Activated CD4-positive, alpha-beta T cell treated with anti-CD3 and anti-CD28 coated beads for 1 hour (primary cell): ENCODE data around the gene SLC25A47.
A peak's percentile ranks its signal among the peaks of the same experiment; 100 is the strongest.
"Not testable (repeated sequence)": the region's sequence is repeated elsewhere in the genome, so short reads cannot be mapped to it uniquely, and the experiment has no call there.

Experiments
- DNase-seq: peaks from one replicate; pipeline ENCODE4 v3.0.0-alpha.2; 2020

SLC25A47 gene, protein sequence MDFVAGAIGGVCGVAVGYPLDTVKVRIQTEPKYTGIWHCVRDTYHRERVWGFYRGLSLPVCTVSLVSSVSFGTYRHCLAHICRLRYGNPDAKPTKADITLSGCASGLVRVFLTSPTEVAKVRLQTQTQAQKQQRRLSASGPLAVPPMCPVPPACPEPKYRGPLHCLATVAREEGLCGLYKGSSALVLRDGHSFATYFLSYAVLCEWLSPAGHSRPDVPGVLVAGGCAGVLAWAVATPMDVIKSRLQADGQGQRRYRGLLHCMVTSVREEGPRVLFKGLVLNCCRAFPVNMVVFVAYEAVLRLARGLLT

DNA sequence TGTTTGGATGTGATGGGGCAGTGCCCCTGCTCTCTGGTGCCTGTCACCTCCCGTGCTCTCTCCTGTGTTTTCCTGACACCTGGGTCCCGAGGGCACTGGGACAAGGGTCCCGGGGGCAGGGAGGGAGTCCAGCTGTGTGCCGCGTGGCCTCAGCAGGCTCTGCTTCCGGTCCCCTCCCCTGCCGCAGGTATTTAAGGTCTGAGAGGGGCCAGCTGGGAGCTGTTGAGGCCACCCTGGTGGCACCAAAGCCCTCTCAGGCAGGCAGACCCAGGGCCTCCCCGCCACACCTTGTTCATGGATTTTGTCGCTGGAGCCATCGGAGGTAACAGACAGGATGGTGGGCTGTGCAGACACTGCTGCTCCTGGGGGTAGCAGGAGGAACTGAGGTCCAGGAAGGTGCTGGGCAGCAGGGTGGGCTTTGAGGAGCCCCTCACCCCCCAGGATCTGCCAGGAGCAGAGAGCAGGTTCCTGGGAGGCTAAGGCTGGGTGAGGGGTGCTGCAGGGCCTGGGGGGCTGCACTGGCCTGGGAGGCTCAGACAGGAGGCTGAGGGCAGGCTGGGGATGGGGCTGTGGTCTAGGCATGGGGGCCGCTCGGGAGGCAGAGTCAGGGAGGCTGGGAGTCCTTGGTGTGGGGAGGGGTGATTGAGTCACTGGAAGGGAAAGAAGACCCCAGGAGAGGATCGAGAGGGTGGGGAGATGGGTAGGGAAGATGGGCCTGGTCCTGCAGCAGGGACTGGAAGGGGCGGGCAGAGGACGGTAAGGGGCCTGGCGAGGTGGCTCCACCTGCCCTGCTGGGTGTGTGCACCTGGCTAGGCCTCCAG is at the start of gene SLC25A47:
SLC25A47 (plus strand) TSS at position 219 of the 821 bp plus-strand sequence; CDS start at position 295, 76 bp downstream.
- DNase-seq: no peak

DNA sequence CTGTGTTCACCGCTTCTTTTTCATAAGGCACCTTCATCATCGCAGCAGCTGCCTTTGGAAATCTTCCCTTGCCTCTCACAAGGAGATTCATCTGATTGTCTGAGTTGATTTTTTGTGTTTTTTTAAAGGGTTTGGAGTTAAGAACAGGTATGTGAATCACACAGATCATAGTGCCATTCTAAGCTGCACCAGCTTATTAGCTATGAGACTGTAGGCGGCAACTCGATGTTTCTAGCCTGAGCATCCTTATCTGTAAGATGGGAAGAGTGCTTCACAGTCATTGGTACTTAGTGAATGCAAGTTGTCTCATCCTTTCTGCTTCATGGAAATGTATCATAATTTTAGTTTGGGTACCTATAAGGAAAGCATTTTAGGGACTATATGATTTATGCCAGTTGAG is 48.9 kb upstream of the SLC25A47 start:
- no peak for DNase-seq

DNA sequence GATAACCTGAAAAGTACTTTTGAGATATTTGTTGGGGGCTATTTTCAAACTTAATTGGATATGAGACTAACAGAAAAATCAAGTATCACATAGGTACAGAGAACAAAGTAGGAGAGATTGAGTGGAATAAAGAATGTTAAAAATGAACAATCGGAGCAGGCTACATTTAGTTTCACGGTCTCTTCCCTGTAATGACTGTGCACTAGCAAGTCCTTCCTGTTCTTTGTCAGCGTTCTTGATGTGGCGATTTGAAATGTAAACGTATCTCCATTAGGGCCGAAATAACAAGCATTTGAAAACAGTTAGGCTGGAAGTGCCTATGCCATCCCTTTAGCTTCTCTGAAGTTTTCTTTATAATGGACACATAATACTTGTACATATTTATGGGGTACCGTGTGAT is 47.9 kb upstream of the SLC25A47 start:
- no peak for DNase-seq

DNA sequence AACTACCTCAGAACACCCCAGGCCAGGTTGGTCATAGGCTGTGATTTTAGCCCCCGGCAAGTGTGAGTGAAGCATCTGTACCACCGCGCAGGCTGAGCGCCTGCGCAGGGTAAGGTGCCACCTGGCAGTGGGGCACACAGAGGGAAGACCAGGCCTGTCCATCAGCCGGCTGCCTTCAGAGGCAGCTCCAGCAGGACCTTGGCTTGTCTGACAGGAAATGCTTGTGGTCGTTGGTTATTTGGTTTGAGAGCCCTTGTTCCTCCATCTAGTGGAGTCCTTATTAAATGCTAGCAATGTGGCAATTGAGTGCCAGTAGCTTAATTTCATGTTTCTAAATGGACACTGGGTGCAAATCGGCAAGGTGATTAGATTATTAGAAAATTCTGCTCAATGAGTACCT is 44.4 kb upstream of the SLC25A47 start:
- no peak for DNase-seq

DNA sequence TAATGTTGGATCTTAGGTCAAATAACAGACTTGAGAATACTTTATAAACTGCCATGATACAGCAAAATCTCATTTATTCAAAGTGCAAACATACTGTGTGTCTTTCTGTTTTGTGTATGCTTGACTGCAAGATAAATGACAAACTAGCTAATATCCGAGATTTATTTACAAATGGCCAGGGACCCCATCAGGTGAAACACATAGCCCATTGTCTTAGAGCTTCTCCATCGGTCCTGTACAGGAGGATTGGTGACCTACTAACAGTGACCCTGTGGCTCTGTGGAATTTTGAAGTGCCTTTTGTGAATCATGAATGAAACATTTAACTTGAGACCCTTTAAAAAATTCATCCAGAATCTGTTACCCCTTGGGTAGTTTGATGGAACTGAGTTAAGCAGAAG is 44.0 kb upstream of the SLC25A47 start:
- no peak for DNase-seq

DNA sequence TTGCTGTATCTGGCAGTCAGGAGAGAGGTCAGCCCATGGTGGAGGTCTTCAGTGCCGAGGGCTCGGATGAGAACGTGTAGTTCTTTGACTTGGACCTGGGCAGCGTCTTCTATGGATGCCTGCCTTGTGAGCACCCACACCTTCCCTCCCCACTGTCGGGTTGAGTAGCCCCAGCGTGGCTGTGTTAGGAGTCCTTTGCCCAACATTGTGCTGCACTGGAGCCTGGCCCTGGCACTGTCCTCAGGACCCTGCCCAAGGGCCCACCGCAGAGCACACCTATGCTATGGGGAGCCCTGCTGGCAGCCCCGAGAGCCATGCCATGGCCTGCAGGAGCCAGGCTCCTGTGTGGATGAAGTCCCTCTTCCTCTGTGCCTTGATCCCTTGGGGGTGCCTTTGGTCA is 43.6 kb upstream of the SLC25A47 start:
- no peak for DNase-seq

DNA sequence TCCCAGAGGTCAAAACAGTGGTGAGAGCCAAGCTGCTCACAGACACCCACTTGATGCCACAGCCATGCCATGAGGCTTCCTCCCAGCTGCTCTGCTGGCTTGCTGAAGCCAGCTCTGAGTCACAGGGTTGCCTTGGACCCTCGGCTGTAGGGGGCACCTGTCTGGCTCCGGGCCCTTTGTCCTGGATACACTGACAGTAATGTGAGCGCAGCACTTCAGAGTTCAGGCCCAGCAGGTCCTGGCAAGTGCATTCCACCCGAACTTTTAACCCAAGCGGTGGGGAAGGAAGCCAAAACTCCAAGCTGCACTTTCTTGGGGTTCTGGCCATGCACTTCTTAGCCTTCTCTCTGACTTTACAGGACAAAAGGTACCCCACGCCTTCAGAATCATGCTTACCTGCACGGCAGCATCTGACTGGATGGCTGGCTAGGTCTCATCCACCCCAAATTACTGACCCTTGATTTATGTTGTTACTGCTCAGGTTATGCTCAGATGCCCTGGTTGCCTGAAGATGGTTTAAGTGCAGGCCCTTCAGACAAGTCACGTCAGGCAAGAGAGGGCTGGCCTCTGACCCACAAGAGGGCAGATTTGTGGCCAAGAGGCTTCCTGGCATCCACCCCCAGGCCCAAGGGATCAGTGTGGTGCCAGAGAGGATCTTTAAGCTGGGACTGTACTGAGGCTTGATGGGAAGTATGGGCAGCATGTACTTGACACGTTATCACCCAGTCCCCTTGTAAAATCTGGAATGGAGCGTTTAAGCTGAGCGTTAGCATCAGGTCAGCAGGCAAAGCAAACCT is 41.7 kb upstream of the SLC25A47 start:
- DNase-seq: no peak

DNA sequence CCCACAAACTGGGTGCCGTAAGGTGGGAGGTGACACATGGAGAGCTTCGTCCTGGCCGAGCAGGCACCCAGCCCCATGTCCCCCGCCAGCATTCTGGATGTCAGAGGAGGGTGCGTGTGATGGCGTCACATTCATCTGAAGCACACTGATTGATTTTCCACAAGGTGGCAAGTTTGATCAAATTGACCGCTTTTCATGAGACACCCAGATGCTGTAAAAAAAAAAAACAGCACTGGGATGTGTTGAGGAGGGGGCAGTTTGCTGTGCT is 41.1 kb upstream of the SLC25A47 start:
- no peak for DNase-seq

DNA sequence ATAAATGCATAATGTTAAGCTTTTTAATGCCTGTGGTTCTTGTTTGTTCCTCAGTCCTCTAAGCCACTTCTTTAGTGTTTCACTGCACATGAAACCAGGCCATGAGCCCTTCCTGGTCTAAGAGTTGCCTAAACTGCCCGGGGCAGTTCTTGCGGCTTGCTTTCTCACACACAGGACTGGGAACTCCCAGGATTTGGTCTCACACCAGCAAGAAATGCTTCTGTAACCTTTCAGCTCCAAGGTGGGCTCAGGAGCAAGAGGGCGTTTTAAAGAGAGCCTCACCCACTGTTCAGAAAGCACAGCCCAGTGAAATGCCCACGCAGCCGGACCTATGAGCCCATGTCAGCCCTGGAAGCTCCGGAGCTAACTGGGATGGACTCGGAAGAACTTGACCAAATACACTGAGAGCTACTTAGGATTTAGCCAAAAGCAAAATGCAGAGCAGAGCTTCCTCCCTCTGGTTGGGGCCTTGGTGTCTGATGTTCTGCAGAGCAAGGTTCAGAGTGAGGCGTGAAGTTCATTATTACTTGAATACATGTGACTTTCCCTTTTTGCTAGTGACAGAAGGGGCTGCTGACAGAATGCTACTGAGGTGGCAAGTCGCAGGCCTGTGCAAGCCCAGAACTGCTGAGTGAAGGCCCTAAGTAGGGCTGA is 40.2 kb upstream of the SLC25A47 start:
- DNase-seq: no peak

DNA sequence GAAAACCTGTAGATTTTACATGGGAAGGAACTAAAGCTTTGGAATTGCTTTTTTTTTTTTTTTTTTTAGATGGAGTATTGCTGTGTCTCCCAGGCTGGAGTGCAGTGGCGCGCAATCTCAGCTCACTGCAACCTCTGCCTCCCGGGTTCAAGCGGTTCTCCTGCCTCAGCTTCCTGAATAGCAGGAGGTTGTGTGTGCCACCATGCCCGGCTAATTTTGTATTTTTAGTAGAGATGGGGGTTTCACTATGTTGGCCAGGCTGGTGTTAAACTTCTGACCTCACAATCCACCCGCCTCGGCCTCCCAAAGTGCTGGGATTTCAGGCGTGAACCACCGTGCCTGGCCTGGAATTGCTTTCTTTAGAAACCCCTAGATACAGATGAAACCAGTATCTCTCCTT is 39.7 kb upstream of the SLC25A47 start:
- not testable (repeated sequence) for DNase-seq

DNA sequence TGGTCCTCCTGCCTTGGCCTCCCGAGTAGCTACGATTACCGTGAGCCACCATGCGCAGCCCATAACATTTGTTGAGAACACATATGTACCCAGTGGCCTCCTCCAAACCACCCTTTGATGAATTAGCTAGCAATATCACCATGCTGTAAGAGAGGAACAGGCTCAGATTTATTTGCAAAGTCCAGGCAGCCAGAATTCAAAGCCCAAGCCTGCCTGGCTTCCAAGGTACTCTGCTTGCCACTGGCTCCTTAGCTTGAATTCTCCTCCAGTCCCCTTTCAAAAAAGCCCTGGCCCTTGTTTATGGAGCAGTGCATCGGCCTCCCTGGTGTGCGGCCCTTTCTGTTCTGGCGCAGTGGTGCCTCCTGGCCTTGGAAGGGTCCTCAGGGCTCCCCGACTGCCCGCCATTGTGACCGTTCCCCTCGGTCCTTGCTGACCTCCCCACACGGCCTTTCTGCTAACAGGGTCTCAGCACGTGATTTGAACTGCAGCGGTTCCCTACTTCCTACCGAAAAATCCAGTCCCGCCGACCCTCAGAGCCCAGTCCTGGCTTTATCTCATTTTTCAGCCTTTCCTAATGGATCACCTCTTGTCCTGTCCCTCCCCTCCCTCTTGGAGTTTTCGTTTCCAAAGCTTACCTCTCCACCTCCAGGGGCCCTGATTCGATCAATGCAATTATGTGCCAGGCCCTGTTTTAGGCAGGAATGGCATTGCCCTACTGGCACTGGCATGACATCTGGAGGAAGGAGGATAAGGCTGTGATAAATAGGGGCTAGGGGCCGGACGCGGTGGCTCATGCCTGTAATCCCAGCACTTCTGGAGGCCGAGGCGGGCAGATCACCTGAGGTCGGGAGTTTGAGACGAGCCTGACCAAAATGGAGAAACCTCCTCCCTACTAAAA is 38.9 kb upstream of the SLC25A47 start:
- DNase-seq: no peak

DNA sequence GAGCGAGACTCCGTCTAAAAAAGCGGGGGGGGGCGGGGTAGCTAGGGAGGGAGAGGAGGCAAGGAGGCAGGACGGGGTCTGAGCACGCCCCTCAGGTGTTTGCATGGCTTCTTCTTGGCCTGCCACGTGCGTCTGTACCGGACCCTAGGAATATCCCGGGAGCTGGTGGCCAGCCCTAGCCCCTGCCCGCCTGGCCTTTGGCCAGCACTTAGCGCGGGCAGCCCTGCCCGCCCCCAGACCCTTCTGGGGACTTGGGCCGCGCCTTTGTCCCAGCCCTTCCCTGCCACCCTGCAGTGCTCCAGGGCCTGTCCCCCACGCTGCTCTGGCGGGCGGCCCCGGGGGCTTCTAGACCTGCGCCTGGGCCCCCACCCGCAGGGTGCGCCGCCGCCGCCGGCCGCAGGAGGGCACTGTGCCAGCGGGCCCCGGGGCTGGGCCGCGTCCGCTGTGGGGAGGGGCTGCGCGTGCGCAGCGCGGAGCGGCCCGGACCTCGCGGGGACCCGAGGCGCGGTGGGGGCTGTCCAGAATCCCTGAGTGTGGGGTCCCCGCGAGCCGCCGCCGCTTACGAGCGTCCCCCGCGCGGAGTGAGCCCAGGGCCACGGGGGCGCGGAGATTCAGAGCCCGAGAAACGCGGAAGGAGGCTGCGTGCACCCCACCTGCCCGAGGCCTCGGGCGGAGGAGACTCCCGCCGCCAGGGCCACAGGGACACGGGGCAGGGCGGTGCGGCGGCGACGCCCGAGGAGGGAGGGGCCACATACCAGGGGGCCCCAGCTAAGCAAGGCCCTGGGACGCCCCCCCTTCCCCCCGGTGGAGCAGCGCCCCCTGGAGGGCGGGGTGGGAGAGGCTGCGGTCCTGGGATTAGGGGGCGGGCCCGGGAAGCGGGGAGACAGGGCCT is 37.9 kb upstream of the SLC25A47 start:
- DNase-seq: peak; percentile 68

DNA sequence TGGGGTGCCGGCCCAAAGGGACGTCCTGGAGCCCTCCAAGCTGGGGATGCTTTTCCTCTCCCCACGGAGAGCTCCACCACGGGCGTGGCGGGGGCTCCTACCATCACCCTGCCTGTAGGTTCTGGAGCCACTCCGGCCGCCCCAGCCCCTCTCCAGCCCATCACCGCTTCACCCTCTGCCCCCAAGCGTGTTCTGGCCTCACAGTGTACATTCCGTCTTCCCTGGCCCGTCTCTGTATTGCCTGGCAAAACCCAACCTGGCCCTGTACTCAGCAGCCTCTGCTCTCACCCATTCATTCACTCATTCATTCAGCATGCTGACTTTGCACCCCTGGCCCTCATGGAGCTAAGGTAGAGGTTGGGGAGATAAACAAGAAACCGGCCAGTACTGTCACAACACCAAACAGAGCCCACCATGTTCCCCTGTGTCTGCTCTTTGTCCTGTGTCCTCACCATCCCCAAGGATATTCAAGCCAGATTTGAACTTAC is 37.2 kb upstream of the SLC25A47 start:
- DNase-seq: no peak

DNA sequence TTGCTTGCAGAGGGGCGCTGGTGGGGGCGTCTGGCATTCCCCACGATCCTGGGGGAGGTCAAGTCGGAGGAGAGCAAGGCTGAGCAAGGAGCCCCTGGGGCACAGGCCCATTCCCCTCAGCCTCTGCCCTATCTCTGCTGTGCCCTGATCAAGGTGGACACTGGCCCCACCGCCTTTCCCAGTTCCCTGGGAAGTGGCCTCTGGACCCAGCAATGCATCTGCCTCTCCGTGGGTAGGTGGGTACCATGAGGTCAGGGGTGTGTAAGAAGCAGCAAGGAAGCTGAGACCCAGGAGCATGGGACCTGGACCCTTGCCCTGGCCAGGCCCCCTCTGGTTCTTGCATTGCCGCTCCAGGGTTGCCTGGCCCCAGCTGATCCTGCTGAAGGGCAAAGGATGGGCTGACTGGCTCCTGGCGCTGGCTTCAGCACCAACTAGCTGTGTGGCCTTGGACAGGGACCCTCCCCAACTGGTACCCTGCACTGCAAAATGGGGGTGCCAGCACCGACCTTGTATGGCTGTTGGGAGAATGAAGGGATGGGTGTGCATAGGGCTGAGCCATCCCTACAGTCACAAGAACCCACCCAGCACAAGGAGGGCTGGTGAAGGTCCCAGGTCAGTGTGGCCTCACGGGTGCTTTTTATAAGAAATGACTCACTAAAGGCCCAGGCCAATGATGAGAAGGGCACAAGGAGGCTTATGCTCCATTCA is 36.5 kb upstream of the SLC25A47 start:
- DNase-seq: no peak

DNA sequence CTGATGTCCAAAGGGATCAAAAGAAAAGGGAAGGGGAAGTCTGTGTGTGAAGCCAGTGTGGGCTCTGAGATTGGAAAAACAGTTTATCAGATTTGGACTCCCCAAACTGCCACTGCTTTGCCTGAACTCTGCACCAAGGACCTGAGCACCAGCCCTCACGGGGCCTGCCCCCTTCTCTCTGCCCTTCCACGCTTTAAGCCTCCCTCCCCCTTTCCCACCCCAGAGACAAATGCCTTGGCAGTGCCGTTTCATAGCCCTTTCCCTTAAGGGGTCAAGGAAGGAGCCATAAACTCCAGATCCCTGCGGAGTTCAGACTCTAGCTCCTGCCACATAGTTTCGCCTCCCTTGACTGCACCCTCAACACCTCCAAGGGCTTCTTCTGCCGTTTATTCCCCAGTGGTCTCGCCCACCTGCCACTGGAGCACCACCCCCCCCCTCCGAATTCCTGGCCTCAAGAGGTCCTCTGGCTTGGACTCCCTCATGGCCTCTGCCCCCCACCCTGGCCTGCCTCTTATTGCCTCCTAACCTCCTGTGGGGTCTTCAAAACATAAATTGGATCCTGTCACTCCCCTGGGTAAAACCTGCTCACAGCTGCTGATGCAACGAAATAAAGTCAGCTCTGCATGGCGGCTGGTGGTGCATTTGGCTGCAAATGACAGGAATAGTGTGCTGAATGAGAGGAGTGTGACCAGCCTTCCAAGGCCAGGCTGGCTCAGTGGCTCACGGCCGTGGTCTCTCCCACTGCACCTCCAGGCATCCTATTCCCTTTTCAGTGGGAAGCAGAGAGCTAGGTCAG is 35.7 kb upstream of the SLC25A47 start:
- no peak for DNase-seq

DNA sequence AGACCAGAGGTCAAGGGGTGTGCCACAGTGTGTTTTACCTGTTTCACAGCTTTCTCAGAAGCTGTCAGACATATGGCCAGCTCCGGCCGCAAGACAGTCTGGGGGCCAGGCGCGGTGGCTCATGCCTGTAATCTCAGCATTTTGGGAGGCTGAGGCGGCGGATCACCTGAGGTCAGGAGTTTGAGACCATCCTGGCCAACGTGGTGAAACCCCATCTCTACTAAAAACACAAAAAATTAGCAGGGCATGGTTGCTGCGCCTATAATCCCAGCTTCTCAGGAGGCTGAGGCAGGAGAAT is 35.2 kb upstream of the SLC25A47 start:
- not testable (repeated sequence) for DNase-seq

DNA sequence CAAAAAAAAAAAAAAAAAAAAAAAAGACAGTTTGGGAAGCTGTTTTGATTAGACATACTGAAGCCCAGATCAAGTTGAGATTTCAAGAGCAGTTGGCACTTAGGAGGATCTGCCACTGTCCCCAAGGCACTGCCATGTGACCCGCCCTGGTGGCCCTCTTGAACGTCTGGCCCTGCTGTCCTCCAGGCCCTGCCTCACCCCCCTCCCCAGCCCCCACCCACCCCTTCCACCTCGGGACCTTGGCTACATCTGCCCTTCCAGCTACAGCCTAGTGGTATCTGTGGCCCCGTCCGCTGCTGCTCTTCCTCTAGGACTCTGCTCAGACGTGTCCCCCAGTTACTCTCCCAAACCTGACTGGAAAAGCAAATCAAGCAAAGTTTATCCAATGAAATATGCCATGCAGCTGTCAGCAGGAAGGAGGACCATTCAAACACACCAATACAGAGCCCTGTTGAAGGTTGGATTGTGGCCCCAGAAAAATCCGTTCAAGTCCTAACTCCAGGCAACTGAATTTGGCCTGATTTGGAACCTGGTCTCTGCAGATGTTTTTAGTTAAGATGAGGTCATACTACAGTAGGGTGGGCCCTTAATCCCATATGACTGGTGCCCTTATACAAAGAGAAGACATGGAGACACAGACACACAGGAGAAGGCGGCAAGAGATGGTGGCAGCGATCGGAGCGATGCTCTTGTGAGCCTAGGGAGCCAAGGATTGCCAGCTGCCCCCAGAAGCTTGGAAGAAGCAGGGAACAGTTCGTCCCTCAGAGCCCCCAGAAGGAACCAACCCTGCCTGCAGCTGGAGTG is 34.6 kb upstream of the SLC25A47 start:
- no peak for DNase-seq

DNA sequence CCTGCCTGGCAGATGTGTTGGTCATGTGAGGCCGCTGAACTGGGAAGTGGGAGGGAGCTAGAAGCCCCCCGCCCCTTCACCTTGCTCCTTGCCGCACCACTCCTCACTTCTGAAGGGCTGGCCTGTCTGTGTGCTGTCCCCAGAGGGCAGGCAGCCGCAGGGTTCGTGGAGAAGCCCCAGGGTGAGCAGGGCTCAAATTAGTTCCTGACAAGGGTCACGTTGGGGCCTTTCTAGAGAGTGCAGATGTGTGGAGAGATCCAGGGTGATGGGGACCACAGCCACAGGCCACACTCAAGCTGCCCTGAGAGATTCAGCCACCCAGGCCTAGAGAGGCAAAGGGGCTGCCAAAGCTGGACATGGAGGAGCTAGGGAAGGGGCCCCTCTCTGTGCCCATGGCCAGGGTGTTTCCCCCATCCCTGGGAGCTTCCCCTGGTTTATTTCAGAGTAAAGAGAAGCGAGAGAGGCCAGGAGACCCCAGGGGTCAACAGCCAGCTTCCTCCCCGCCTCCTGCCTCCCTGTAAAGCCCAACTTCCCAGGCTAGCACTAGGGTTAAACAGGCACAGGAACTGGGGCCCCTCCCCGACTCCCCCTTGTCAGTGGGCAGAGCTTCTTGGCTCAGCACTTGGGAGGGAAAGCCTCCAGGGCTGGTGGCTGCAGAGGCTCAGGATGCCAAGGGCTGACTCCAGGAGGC is 33.1 kb upstream of the SLC25A47 start:
- DNase-seq: no peak
